Duodenal mucosa (tissue), 2 donors: ENCODE results near the gene LRRN2.
"Not testable (repeated sequence)": the region's sequence is repeated elsewhere in the genome, so short reads cannot be mapped to it uniquely, and the experiment has no call there.

Experiments used
- H3K27ac ChIP-seq: one replicate; pipeline ENCODE4 v1.7.0; 2013; ENCODE audit warnings: low read depth, low read length
- H3K27me3 ChIP-seq, 2 donors: one replicate each; pipeline ENCODE4 v1.7.0; 2013; ENCODE audit warnings: low read length in 2 of 2, control low read depth in 1 of 2; ENCODE audit not compliant: insufficient read depth in 2 of 2, control insufficient read depth in 1 of 2
- H3K36me3 ChIP-seq, 2 donors: one replicate each; pipeline ENCODE4 v1.7.0; 2013; ENCODE audit warnings: low read length in 2 of 2, control low read depth in 1 of 2; ENCODE audit not compliant: insufficient read depth in 2 of 2, control insufficient read depth in 1 of 2
- H3K4me1 ChIP-seq, 2 donors: one replicate each; pipeline ENCODE4 v1.7.0; 2013; ENCODE audit warnings: low read length in 2 of 2, control low read depth in 1 of 2; ENCODE audit not compliant: insufficient read depth in 2 of 2, control insufficient read depth in 1 of 2
- H3K4me3 ChIP-seq, 2 donors: one replicate each; pipeline ENCODE4 v1.7.0; 2013; ENCODE audit warnings: low read length in 2 of 2, low read depth in 1 of 2
- H3K9ac ChIP-seq, 2 donors: one replicate each; pipeline ENCODE4 v1.7.0; 2013; ENCODE audit warnings: low read length in 2 of 2, low read depth in 1 of 2
- H3K9me3 ChIP-seq, 2 donors: one replicate each; pipeline ENCODE4 v1.7.0; 2013; ENCODE audit warnings: low read length in 2 of 2, control low read depth in 1 of 2; ENCODE audit not compliant: control insufficient read depth in 1 of 2

LRRN2 gene

DNA sequence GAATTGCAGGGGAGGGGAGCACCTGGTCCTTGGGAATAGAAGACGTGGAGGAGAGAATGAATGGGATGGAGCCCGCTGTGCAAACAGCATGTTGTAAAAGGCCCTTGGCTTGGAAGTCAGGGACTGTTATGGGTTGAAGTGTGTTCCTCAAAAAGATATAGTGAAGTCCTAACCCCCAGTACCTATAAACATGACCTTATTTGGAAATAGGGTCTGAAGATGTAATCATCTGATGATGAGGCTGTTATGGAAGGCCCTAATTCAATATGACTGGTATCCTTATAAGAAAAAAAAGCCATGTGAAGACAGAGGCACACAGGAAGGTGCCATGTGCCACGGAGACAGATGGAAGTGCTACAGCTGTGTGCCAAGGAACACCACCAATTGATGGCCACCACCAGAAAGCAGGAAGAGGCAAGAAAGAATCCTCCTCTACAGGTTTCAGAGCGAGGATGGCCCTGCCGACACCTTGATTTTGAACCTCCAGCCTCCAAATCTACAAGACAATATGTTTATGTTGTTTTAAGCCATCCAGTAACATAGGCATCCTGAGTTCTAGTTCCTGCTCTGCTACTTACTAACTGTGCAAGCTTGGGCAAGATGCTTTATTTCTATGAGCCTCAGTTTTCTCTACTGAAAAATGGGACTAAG is 51.2 kb downstream of the LRRN2 start:
- Histone ChIP-seq H3K27ac (no peak overlapping the region), H3K9ac (no peak overlapping the region), H3K4me1 (no peaks in the 10 kb centered on the region), H3K9me3 (no peaks in the 10 kb centered on the region), H3K4me3 (no peak overlapping the region), H3K36me3 (no peaks in the 10 kb centered on the region), H3K27me3 (peaks cover 0 to 3% of the 10 kb centered on the region in 2 donors)

DNA sequence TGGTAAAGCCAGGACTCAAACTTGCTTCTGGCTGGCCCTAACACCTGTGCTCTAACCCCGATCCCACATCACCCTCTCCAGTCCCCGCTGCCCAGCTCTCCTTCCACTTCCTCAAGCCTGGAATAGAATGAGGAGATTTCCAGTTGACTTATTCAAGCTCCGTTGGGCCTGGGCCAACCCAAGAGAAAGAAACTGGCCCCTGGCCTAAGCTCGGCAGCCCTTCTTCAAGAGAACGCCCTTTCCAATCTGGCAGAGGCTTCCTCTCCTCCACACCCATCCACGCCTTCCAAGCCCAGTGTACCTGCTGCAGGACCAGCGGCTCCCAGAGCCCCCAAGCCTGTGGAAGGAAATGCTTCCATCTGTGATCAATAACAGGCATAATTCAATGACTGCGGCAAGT is 51.9 kb downstream of the LRRN2 start:
- H3K4me3 ChIP-seq = no peak overlapping the region
- no peaks in the 10 kb centered on the region for H3K4me1 ChIP-seq

DNA sequence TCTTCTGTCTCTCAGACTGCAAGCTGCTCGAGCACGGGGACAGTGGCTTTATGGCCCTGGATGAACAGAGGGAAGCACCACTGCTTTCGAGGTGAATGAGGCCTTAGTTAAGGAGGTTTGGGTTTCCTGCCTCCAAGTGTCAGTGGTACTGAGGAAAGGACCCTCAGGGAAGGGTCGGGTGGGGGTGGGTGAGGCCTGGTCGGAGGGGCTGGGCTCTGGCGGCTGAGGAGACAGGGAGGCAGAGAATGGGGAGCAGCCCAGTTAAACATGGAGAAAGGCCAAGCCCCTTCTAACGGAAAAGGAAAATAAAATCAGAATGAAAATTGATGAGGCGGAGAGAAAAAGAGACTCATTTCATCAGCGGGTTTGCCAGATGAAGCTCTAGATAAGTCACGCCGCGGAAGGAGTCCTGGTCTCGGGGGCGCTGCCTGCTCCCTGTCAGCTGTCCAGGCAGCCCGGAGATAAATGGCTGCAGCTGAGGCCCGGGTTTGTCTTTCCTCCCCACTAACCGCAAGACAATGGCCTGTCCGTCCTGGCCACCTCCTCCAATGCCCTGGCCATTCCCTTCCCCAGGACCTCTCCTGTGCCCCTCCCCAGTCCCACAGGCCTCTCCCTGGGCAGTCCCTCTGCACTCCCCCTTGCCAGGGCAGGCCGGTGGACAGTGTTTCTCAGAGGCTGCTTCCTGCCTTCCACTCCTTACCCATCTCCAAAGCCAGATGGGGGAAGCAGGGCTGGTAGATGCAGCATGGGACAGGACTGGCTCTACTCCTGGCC is 55.2 kb downstream of the LRRN2 start:
- no peaks in the 10 kb centered on the region for H3K9me3 ChIP-seq

More for the DNA sequence above, 51.9 kb downstream of the LRRN2 start:
- Histone ChIP-seq H3K9ac (no peak overlapping the region), H3K9me3 (no peaks in the 10 kb centered on the region), H3K27ac (no peak overlapping the region), H3K36me3 (no peaks in the 10 kb centered on the region), H3K27me3 (peaks cover 0 to 3% of the 10 kb centered on the region in 2 donors)

DNA sequence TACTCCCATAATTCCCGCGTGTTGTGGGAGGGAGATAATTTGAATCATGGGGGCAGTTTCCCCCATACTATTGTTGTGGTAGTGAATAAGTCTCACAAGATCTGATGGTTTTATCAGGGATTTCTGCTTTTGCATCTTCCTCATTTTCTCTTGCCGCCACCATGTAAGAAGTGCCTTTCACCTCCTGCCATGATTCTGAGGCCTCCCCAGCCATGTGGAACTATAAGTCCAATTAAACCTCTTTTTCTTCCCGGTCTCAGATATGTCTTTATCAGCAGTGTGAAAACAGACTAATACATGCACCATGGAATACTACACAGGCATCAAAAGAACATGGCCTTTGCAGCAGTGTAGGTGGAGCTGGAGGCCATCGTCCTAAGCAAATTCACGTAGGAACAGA is 56.1 kb downstream of the LRRN2 start:
- not testable (repeated sequence) for H3K4me3 ChIP-seq, H3K9ac ChIP-seq, H3K36me3 ChIP-seq, H3K9me3 ChIP-seq, H3K4me1 ChIP-seq, H3K27me3 ChIP-seq, H3K27ac ChIP-seq

More for the DNA sequence above, 55.2 kb downstream of the LRRN2 start:
- H3K27ac ChIP-seq = no peak overlapping the region
- no peaks in the 10 kb centered on the region for H3K36me3 ChIP-seq
- no peak overlapping the region for H3K4me3 ChIP-seq
- H3K27me3 ChIP-seq = peaks cover 0 to 3% of the 10 kb centered on the region in 2 donors
- H3K9ac ChIP-seq = no peak overlapping the region
- no peaks in the 10 kb centered on the region for H3K4me1 ChIP-seq

DNA sequence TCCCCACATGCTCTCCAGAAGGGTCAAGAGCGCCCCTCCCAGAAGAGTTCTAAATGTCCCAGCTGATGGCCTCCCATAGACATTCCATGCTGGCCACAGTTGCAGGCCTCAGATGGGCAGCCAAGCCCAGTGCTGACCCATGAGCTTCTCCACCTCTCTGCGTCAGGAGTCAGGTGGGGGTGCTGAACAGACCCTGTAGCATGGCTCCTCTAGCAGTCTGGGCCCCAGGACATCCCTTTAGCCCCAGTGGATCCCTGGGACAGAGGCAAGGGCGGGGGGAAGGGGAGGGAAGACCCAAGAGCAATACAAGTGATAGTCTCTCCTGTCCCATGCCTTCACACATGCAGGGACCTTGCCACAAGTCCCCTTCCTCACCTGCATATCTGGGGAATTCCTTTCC is 56.7 kb downstream of the LRRN2 start:
- H3K9me3 ChIP-seq = no peaks in the 10 kb centered on the region
- no peaks in the 10 kb centered on the region for H3K36me3 ChIP-seq
- peaks cover 3 to 5% of the 10 kb centered on the region in 2 donors for H3K4me1 ChIP-seq
- H3K27ac ChIP-seq = no peak overlapping the region
- H3K9ac ChIP-seq = no peak overlapping the region
- H3K4me3 ChIP-seq = no peak overlapping the region
- H3K27me3 ChIP-seq = peaks cover 0 to 3% of the 10 kb centered on the region in 2 donors

DNA sequence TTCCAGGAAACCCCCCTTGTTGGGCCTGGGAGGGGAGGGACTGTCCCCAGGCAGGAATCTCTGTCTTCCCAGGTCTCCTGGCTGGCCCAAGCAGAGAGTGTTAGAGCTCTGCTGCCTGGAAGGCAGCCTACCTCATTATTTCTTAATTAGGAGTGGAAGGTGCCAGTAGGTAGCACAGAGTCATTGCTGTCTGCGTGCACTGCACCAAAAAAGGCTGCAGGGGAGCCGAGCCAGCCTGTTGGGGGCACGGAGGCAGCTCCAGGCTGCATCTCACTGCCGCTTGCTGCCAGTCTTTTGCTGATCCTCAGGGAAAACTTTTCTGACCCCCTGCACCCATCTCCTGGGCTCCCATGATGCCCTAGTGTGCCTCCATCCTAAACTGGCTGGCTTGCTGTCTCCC is 58.1 kb downstream of the LRRN2 start:
- no peak overlapping the region for H3K9ac ChIP-seq
- no peak overlapping the region for H3K4me3 ChIP-seq
- peaks cover 13 to 18% of the 10 kb centered on the region in 2 donors for H3K4me1 ChIP-seq
- no peak overlapping the region for H3K27ac ChIP-seq
- H3K9me3 ChIP-seq = no peaks in the 10 kb centered on the region
- H3K27me3 ChIP-seq = peaks cover 0 to 3% of the 10 kb centered on the region in 2 donors
- H3K36me3 ChIP-seq = no peaks in the 10 kb centered on the region

DNA sequence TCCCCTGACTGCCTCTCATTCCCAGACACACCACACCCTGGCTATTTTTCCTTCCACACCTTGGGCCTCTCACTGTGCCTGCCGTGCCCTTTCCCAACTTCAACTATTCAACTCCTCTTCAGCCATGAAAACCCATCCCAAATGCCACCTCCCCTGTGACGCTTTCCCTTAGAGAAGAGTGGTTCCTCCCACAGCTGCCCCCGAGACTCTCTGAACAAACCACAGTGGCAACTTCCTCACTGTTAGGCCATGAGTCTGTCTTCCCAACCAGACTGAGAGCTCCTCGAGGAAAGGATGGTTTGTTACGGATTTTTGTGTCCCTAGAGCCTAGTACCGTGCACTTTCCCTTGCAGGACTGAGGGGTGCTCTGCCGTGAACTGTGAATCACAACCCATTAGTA is 59.2 kb downstream of the LRRN2 start:
- Histone ChIP-seq H3K27me3 (peaks cover 0 to 3% of the 10 kb centered on the region in 2 donors), H3K36me3 (no peaks in the 10 kb centered on the region), H3K9ac (no peak overlapping the region), H3K9me3 (no peaks in the 10 kb centered on the region), H3K4me1 (peaks cover 13 to 20% of the 10 kb centered on the region in 2 donors), H3K27ac (no peak overlapping the region), H3K4me3 (no peak overlapping the region)

DNA sequence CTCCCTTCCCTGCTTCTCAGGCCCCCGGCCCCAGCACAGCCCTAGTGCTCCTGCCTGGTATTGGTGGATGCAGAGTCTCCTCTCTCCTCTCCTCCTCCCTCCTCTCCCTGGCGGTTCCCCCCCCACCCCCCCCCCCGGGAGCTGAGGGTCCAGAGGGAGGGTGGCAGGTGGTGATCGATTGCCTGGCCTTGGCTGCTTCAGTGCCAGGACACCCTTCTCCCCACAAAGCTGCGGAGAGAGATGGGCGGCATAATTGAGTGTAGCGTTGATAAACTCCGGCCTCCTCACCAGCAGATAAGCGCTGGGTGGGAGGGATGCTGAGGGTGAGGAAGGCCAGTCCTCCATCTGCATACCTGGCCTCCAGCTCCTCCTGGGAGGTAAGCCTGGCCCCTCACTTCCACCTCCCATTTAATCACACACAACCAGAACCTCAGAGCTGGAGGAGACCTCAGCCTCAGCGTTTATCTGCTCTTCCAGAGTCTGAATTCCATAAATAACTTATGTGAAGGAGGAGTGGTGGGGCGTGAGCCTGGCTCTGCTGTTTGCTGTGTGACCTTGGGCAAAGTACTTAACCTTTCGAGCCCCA is 60.8 kb downstream of the LRRN2 start:
- Histone ChIP-seq H3K4me3 (no peak overlapping the region), H3K27ac (no peak overlapping the region), H3K36me3 (no peaks in the 10 kb centered on the region), H3K9me3 (no peaks in the 10 kb centered on the region), H3K27me3 (no peaks in the 10 kb centered on the region), H3K4me1 (peaks cover 13 to 20% of the 10 kb centered on the region in 2 donors), H3K9ac (no peak overlapping the region)

DNA sequence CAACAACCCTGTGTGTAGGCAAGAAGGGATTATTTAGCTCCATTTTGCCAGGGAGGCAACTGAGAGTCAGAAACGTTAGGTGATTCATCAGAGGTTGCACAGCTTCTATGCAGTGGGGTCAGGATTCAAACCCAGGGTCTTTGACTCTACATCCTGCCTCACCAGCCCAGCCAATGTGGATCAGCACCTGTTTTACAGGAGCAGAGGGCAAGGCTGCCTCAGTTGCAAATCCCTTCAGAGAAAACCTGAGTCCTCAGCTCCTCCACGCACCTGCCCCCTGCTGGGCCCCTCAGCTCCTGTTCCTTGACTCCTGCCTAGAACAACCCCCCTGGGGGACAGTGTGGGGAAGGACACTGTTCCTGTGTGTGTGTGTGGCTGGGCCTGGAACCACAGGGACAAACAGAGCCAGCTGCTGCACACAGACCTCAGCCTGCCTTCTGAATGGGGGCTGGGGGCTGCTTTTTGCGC is 61.6 kb downstream of the LRRN2 start:
- Histone ChIP-seq H3K27ac (no peak overlapping the region), H3K36me3 (no peaks in the 10 kb centered on the region), H3K4me3 (no peak overlapping the region), H3K4me1 (peaks cover 13 to 20% of the 10 kb centered on the region in 2 donors), H3K27me3 (no peaks in the 10 kb centered on the region), H3K9ac (no peak overlapping the region), H3K9me3 (no peaks in the 10 kb centered on the region)

DNA sequence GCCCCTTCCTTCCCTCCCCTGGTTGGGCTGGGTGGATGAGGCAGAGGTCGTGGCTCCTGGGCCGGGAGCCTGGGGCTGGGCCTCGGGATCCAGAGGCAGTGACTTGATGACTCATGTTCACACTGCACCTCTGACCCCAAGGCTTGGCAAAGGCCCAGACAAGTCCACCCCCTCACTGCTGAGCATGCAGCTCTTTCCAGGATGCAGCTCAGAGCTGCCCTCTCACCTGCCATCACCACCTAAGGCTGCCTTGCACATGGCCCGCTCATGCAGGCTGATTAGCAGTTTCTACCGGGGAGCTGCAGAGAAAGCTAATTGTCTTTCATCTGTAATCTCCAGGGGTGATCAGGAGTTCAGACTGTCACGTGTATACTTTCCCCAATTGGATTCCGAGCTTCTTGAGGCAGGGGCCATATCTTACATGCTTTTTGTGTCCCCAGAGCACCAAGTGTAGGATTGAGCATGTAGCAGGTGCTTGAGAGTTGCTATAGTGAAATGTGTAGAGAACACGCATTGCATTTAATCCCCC is 62.1 kb downstream of the LRRN2 start:
- Histone ChIP-seq H3K36me3 (no peaks in the 10 kb centered on the region), H3K4me3 (no peak overlapping the region), H3K27me3 (no peaks in the 10 kb centered on the region), H3K27ac (no peak overlapping the region), H3K9me3 (no peaks in the 10 kb centered on the region), H3K9ac (no peak overlapping the region), H3K4me1 (peaks cover 13 to 20% of the 10 kb centered on the region in 2 donors)
